IPS DF 4.7 (cell line): Measurements from ENCODE around the gene EXOC6B.

Experiments
- DNase-seq: peaks from one replicate; pipeline ENCODE4 v3.0.0-alpha.2; 2013; ENCODE audit warnings: low spot score; ENCODE audit errors: extremely low read depth

EXOC6B gene

DNA sequence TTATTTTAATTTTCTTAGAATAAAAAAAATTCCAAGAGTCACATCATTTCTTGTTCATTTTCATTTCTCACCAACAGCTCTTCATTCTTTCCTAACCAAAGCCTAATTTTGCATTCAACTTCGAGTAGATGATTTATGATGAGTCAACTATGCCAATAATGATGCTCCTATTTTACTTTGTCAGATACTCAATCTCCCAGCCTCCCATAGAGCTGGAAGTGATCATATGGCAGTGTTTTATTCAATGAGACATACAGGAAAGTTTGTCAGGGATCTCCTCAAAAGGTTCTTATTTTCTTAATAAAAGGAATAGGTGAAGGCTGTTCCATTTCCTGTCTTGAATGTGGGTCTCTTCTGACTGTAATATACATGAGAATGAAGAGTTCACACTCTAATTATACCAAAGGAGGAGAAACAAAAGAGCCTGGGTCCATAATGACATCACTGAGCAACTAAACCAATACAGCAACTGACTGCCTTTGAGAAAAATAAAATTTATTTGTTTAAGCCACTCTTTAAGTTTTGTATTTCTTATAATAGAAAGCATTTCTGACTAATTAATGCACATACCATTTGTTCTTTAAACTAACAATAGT lies 447.0 kb downstream of the EXOC6B start:
- no peak for DNase-seq

DNA sequence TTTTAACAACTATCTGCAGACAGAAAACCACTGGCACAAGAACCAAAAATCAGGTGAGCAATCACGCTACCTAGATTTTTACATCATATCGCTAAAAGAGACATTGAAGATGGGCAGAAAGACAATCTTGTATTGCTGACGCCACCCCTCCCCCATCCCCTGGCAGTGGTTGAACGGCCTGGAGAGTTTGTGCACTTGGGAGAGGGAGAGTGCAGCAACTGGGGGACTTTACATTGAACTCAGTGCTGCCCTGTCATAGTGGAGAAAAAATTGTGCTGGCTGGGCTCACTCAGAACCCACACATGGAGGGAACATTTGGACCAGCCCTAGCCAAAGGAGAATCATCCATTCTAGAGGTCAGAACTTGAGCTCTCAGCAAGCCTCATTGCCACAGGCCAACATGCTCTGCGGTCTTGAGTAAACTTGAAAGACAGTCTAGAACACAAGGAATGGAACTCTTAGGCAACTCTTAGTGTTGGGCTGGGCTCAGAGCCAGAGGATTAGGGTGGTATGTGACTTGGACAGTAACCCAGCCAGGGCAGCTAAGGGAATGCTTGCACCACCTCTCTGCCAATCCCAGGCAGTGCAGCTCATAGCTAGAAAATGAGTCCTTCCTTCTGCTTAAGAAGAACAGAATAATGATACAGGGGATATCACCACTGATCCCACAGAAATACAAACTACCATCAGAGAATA lies 458.2 kb downstream of the EXOC6B start:
- DNase-seq: no peak

DNA sequence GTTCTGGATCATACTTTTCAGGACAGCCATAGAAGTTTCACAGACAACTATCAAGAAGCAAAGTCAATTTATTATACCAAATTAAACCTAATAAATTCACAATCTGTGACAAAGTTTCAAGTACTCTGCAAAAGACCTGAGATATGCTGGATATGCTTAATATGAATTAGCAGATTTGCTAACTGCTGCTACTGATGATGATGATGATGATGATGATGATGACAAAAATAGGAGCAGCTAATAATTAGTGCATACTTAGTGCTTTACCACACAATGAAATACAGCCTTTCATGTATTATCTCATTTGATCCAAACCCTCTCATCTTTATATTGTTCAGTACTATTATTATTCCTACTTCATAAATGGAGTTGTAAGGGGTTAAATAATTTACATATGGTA lies 462.4 kb downstream of the EXOC6B start:
- no peak for DNase-seq

DNA sequence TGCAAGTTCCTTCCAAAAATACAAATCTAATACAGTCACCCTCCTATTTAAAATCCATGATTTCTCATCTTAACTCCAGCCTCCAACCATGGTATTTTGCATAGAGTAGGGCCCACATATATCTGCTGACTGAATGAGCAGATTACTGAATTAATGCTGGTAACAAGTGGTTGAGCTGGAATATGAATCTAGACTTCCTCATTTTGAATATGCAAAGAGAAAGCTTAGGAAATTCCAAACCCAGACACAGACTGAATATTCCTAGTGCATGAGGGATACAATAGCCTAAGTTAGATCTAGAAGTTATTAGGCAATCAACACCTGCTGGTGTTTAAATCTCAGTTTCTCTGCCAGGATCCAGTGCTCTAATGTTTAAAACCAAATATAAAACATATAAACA lies 463.1 kb downstream of the EXOC6B start:
- DNase-seq: no peak

DNA sequence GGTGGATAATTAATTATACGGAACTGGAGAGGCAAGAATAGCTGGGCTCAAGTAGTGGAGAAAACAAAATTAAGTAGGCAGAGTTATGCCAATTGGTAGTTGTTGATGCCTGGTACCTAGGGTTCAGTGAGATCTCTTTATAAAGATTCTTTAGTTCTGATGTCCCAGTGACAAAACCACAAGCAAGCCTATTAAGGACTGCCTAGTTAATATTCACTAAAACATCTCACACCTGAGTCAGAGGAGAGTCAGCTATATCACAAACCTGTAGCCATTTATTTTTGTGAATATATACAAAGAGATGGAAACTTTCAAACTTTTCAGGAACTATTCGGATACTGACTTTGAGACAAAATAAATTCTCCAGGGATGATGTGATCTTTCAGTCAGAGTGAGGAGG lies 464.3 kb downstream of the EXOC6B start:
- DNase-seq: no peak

DNA sequence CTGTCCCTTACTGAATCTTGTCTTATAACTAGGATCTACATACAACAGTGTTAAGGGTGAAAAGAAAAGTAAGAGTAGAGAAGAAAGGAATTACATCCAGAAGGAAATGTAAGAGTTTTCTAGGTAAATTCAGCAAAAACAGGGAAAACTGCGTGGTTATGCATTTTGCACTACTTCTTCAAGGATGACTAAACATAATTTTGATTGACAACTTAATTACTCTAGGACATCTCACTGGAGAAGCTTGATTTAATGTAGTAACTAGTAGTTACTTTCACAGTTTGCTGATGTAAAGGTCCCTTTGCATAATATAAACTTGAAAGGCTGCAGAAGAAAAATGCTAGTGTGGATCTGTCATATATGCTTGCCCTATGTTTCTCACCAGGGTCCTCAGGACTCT lies 464.8 kb downstream of the EXOC6B start:
- no peak for DNase-seq

DNA sequence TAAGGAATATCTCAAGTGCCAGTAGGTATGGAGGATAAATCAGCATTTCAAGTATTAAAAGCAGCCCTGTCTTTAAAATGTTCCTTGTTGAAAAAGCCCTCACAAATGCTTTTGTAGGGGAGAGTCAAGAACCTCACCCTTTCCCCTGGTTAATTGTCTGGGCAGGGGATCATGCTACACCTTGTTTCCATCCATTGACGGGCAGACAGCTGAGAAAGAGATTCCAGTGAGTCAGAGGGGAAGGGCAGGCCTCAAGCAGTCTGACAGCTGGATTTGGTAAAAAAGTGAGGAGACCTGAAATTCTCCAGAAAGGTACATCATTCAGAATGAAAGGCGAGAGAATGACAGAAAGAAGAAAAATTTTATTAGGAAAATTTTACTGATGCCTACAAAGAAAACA lies 475.0 kb downstream of the EXOC6B start:
- DNase-seq: no peak

DNA sequence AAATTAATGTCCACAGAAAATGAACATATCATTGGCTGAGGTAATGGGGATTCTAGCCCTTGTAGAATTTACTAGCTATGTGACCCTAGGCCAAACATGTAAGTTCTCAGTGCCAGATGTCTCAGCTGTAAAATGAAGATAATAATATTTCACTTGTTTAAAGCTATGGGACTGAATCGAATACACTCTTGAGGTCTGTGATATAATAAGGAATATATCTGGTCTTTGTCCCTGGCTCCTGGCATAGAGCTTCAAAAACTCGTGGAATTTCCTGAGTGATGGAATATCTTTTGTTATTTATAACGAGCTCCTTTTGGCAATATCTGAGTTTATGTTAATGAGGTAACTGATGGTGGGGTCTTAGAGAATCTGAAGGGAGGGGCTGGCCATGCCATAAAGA lies 476.8 kb downstream of the EXOC6B start:
- no peak for DNase-seq

DNA sequence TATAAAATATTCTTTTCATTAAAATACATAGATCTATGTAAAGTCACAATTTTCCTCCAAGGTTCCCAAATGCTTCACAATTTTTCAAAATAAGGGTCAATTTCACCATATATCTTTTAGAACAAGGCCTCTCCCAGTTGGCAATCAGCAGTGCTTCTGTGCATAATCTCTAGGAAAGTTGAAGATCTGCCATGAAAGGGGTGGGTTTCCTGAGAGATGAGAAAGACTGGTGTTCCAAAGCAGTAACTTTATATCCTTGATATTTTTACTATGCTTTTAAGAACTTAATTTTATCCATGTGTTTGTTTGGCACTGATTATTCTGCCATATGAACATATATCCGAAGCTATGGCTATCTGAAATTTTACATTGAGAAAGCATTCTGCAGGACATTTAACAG lies 478.8 kb downstream of the EXOC6B start:
- no peak for DNase-seq

DNA sequence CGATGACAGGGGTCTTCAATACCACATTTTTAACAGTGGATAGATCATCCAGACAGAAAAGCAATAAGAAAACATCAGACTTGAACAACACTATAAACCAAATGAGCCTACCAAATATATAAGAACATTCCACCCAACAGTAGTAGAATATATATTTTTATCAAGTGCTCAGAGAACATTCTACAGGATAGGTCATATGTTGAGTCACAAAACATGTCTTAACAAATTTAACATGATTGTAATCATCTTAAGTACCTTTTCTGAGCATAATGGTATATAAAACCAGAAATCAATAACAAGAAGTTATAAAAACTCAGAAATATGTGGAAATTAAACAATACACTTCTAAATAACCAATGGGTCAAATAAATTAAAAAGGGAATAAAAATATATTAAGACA lies 484.2 kb downstream of the EXOC6B start:
- DNase-seq: no peak

DNA sequence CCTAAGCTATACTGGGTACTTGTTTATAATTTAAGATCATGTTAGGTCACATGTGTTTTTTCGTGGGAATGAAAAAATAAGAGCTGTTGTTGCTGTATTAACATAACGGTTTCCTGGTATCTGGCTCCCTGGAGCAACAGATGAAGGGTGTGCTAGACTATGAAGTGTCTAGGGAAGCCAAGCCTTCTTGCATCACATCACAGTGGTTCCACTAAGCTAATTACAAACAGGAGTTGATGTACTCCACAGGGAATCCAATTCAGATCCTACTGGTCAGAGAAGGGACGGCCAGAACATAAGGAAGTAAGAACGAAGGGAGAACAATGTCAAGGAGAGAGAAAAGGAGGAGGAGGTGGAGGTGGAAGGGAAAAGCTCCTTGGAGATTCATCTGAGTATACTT lies 485.2 kb downstream of the EXOC6B start:
- DNase-seq: no peak

DNA sequence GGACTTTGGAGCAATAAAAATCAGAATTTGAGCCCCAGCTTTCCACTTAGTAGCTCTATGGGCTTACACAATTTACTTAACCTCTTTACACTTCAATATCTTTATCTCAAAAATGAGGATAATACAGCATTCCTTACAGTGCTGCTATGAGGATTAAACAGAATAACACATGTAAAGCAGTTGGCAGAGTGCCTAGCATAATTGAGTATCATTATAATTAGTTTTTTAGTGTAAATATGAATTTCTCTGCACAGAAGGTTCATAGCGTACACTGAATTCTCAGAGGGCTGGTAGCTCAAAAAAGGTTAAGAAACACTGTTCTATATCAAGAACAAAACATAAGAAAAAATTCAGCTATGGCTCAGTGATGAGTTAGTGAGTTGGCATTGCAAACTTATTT lies 487.8 kb downstream of the EXOC6B start:
- no peak for DNase-seq

DNA sequence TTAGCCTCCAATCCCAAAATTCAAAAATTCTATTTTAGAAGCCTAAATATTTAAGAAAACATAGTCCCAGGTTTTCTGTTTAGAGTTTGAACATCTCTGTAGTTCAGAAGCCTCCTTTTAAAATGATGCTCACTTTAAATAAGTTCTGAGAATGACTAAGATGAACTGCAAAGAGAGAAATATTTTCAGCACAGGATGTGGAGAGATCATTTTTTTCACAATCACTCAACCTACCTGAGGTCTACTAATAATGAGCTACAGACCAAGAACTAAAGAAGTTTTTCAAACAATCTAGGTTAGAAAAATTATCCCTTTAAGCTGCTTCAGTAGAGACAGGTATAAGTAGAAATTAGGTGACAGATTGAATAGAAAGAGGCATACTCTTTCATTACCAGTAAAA lies 493.1 kb downstream of the EXOC6B start:
- DNase-seq: no peak

DNA sequence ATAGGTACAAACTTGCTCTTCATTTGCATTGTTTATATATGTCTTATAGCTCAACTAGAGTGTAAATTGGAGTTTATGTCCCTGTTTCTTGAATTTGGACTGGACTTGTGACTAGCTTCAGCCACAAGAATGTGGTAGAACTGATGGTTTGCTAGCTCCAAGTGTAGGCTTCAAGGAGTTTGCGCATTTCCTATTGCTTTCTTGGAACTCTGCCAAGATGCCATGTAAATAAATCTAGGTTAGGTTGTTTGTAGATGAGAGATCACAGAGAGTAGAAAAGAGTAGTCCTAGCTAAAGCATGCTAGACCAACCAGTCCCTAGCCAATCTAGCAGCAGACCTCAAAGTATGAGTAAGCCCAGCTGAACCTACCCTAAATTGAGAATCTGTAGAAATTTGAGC lies 495.2 kb downstream of the EXOC6B start:
- DNase-seq: no peak

DNA sequence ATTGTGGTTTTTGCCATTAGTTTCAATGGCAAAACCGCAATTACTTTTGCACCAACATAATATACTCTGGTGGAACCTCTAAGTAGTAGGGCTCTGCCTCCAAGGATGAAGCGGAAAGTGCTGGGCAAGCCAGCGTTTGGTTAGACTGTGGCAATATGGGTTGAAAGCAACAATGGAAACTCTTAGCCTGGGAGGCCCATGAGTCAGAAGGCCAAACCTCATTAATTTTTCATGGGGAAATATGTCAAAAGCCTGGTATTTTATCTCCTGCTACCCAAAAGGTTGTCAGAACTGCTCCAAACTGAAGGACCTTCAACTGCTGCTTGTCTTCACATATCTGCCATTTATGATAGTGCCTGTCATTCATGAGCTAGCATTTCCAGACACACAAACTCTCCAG lies 499.1 kb downstream of the EXOC6B start:
- DNase-seq: no peak

DNA sequence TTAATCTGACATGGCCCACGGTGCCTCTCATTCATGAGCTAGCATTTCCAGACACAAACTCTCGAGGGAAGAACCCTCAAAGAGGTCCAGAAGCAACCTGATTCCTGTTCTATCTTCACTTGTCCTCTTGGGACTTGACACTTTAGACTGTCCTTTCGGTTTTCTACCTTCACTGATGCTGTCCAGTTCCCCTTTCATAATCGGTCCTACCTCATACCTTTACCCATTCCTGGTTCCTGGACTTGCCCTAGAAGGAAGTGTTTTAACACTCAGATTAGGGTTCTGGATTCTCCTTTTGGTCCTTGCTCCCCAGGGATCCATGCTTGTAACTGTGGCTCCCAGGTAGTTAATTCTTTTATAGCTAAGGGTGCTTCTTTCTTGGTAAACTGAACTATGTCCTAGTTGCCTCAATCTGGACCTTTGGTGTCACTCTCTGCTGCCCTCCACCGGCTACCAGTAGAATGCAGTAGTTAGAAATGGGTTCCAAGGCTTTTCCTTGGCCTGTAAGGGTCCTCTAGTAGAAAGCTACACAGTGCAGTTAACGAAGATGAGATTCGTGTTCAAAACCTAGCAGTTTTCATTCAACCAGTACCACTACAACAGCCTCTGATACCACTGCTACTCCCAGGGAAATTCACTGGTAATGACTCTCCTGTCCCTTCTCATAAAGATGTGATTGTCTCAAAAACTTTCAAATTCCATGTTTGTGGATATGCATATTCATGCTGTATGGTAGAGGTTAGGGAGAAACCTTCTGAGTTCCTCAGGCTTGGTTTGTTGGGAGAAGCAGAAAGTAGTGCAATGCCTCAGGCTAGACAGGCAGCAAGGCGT lies 500.0 kb downstream of the EXOC6B start:
- DNase-seq: peak; percentile 38

DNA sequence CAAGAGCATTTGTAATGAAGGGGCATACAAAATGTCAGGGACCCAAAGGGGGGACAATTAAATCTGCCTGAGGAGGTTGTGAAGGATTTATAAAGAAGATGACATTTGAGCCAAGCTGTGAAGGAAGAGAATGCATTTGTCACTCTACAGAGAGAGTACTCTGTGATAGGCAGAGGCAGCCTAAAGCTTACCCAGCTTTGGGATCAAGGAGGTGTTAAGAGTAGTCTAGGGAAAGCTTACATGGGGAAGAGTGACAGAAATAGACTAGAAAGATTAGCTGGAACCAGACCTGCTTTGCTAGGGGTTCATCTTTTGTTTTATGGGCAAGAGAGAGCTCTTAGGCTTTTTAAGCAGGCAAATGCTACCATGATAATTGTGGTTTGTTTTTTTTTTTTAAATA lies 509.1 kb downstream of the EXOC6B start:
- no peak for DNase-seq

DNA sequence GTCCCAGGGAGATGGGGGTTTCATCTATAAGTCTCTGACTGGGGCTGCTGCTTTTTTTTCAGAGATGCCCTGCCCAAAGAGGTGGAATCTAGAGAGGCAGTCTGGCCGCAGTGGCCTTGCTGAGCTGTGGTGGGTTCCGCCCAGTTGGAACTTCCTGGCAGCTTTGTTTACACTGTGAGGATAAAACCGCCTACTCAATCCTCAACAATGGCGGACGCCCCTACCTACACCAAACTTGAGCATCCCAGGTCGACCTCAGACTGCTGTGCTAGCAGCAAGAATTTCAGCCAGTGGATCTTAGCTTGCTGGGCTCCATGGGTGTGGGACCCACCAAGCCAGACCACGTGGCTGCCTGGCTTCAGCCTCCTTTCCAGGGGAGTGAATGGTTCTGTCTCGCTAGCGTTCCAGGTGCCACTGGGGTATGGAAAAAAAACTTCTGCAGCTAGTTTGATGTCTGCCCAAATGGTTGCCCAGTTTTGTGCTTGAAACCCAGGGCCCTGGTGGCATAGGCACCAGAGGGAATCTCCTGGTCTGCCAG lies 525.6 kb downstream of the EXOC6B start:
- no peak for DNase-seq

DNA sequence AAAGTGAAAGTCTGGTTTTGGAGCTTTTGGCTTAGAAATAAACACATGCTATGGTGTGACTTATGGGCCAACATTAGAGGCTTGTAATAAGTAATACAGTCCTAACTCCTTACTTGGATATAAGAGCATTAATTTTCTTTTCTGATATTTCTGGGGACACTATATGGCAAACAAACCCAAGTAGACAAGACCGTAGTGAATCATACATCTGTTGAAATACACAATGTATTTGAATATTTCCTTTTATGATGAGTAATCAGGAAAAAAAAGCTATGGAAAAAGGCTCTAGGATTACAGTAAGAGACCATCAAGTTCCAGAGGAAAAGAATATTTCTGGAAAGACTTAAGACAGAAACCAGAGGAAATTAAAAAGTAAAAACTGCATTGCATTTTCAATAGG lies 532.2 kb downstream of the EXOC6B start:
- no peak for DNase-seq

DNA sequence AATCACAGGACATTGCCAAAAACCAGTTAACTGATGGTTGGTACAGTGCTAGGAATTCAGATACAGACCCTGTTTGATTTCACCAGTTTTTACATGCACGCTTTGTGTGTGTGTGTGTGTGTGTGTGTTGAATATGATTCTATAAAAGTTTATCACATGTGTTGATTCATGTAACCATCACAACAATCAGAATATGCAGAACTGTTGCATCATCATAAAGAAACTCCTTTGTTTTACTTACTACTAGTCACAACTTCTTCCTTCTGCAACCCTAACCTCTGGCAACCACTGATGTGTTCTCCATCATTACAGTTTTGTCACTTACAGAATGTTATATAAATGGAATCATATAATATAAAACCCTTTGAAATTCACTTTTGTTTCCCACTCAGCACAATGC lies 533.4 kb downstream of the EXOC6B start:
- DNase-seq: no peak

DNA sequence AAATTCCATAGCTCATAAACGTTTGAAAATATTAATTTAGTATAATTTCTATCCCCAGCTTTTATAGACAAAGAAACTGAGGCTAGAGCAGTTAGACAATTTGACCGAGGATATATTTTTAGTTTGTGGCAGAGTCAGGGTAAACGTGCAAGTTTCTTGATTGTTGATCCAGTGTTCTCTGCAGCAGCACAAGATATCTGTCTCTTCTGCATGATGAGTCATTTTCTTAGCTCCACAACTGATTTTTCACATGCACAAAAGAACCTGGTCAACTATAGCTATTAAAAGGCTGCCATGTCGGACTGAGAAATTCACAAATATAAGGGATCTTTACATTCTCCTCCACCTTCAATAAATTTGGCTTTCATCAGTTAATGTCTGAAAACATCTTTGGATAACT lies 534.8 kb downstream of the EXOC6B start:
- DNase-seq: no peak

DNA sequence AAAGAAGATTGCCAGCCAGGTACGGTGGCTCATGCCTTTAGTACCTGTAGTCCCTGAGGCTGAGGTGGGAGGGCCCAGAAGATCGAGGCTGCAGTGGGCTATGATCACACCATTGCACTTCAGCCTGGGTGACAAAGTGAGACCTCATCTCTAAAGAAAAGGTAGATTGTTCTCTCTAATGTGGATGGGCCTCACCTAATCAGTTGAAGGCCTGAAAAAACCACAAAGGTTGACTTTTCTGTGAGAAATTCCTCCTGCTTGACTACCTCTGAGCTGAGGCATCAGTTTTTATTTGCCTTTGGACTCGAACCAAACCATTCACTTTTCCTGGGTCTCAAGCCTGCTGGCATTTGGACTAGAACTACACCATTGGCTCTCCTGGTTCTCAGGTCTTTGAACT lies 536.1 kb downstream of the EXOC6B start:
- DNase-seq: no peak
